Neural progenitor cell (in vitro differentiated cells): ENCODE results near the gene ABCA3.

Experiments
- CTCF ChIP-seq: fragments of 200-600 bp; sonication (generic); IDR thresholded peaks from 2 replicates; pipeline ENCODE4 v1.5.1; 2017; ENCODE audit warnings: antibody characterized with exemption, mild to moderate bottlenecking
- EZH2 ChIP-seq: fragments of 200-600 bp; sonication (generic); IDR thresholded peaks from 2 replicates; pipeline ENCODE4 v1.6.1; 2017; ENCODE audit warnings: antibody characterized with exemption, mild to moderate bottlenecking, moderate library complexity
- EZH2phosphoT487 ChIP-seq: fragments of 200-600 bp; sonication (generic); IDR thresholded peaks from 2 replicates; pipeline ENCODE4 v1.6.1; 2017; ENCODE audit warnings: antibody characterized with exemption

- TF ChIP-seq EZH2, result no peak
- TF ChIP-seq CTCF, result no peak
- TF ChIP-seq EZH2phosphoT487, result no peak
These were observed 20.9 kb downstream of the ABCA3 start for GRCh38 chr16:2319606-2320005.
